Smooth muscle cell (in vitro differentiated cells): ENCODE results near the gene MEA1. TPM values are rescaled to one million over a fixed set of nuclear protein-coding genes. Genes with fewer than 3 reads are reported as not detected.

Source experiments
- DNase-seq: peaks from one replicate; lab custom pipeline; 2025; ENCODE audit not compliant: unreplicated experiment; lab: John Stamatoyannopoulos, UW
- H2AFZ ChIP-seq: fragments of 200-600 bp; sonication (generic); 2 replicates; pipeline ENCODE4 v1.6.0; 2016; ENCODE audit warnings: antibody characterized with exemption, low read depth, mild to moderate bottlenecking
- H3F3A ChIP-seq: fragments of 200-600 bp; sonication (generic); 2 replicates; pipeline ENCODE4 v1.6.0; 2017; ENCODE audit warnings: antibody characterized with exemption, low read depth
- H3K27ac ChIP-seq: fragments of 200-600 bp; sonication (generic); 2 replicates; pipeline ENCODE4 v1.5.1; 2016; ENCODE audit warnings: low read depth, mild to moderate bottlenecking
- H3K27me3 ChIP-seq: fragments of 200-600 bp; sonication (generic); 2 replicates; pipeline ENCODE4 v1.6.1; 2016; ENCODE audit warnings: low read depth, mild to moderate bottlenecking
- H3K36me3 ChIP-seq: fragments of 200-600 bp; sonication (generic); 2 replicates; pipeline ENCODE4 v1.5.1; 2016; ENCODE audit warnings: low read depth
- H3K4me1 ChIP-seq: fragments of 200-600 bp; sonication (generic); 2 replicates; pipeline ENCODE4 v1.5.1; 2016; ENCODE audit warnings: low read depth
- H3K4me2 ChIP-seq: fragments of 200-600 bp; sonication (generic); 2 replicates; pipeline ENCODE4 v1.6.0; 2016; ENCODE audit warnings: mild to moderate bottlenecking
- H3K4me3 ChIP-seq: fragments of 200-600 bp; sonication (generic); 2 replicates; pipeline ENCODE4 v1.5.1; 2016; ENCODE audit warnings: mild to moderate bottlenecking
- H3K79me2 ChIP-seq: fragments of 200-600 bp; sonication (generic); 2 replicates; pipeline ENCODE4 v1.6.0; 2016; ENCODE audit warnings: low read depth, mild to moderate bottlenecking
- H3K9ac ChIP-seq: fragments of 200-600 bp; sonication (generic); 2 replicates; pipeline ENCODE4 v1.6.0; 2016; ENCODE audit warnings: low read depth
- H3K9me3 ChIP-seq: fragments of 200-600 bp; sonication (generic); replicated peaks from 2 replicates; pipeline ENCODE4 v1.5.1; 2016; ENCODE audit warnings: low read depth
- H4K20me1 ChIP-seq: fragments of 200-600 bp; sonication (generic); 2 replicates; pipeline ENCODE4 v1.6.0; 2016; ENCODE audit warnings: low read depth
- WGBS: methylation state at CpG from one replicate; pipeline ENCODE4 v1.1.7; 2016; ENCODE audit warnings: low lambda C conversion rate; 5-methylcytosine and 5-hydroxymethylcytosine counted together
- polyA plus RNA-seq: library from polyadenylated mRNA; unstranded; fragments of >200 nt; fragmentation: Nextera tagmentation; extraction: Ambion mirVana; gene quantifications from 2 replicates; pipeline ENCODE4 v1.2.1, GENCODE V29; 2016
- total RNA-seq: library from RNA; depleted of rRNA; stranded (reverse); fragments of >200 nt; gene quantifications from 2 replicates; pipeline ENCODE4 v1.2.3, GENCODE V29; 2014
- TF ChIP-seq, protein P1 (sequence below): fragments of 200-600 bp; sonication (generic); IDR thresholded peaks from 2 replicates; pipeline ENCODE4 v1.5.1; 2017; ENCODE audit warnings: borderline replicate concordance, mild to moderate bottlenecking, antibody characterized with exemption; ENCODE audit not compliant: insufficient read depth, poor library complexity, severe bottlenecking

The MEA1 gene
- total and polyA plus RNA-seq, 2 experiments from 2014 or later: 86.7 to 154 TPM

DNA sequence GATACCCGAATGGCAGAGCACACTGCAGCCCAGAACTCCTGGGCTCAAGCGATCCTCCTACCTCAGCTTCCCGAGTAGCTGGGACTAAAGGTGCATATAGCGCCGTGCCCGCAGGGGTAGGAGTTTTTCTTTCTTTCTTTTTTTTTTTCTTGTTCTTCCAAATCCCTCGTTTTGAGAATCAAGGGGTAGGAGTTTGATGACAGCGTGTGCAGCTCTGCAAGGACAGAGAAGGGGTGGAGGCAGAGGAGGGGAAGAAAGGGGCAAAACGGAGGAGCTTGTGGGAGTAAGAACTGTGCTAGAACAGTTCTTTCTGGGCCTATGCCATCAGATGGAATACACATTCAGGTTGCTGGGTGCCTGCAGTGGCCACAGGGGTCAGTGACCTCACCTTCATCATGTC is 23.0 kb upstream of the MEA1 start:
- TF ChIP-seq, protein P1, sequence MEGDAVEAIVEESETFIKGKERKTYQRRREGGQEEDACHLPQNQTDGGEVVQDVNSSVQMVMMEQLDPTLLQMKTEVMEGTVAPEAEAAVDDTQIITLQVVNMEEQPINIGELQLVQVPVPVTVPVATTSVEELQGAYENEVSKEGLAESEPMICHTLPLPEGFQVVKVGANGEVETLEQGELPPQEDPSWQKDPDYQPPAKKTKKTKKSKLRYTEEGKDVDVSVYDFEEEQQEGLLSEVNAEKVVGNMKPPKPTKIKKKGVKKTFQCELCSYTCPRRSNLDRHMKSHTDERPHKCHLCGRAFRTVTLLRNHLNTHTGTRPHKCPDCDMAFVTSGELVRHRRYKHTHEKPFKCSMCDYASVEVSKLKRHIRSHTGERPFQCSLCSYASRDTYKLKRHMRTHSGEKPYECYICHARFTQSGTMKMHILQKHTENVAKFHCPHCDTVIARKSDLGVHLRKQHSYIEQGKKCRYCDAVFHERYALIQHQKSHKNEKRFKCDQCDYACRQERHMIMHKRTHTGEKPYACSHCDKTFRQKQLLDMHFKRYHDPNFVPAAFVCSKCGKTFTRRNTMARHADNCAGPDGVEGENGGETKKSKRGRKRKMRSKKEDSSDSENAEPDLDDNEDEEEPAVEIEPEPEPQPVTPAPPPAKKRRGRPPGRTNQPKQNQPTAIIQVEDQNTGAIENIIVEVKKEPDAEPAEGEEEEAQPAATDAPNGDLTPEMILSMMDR: no peak
- Histone ChIP-seq H3K36me3 (no peaks in the 10 kb centered on the region), H3F3A (peaks cover 20% of the 10 kb centered on the region), H3K27me3 (no peaks in the 10 kb centered on the region), H3K4me1 (no peaks in the 10 kb centered on the region), H3K4me3 (no peak overlapping the region), H2AFZ (no peak overlapping the region), H3K4me2 (no peak overlapping the region), H3K27ac (no peak overlapping the region), H3K79me2 (no peaks in the 10 kb centered on the region), H4K20me1 (peaks cover 23% of the 10 kb centered on the region), H3K9me3 (no peaks in the 10 kb centered on the region), H3K9ac (no peak overlapping the region)
- no peak for DNase-seq
- 95% methylated on average over 9 of the region's 9 CpGs for WGBS

DNA sequence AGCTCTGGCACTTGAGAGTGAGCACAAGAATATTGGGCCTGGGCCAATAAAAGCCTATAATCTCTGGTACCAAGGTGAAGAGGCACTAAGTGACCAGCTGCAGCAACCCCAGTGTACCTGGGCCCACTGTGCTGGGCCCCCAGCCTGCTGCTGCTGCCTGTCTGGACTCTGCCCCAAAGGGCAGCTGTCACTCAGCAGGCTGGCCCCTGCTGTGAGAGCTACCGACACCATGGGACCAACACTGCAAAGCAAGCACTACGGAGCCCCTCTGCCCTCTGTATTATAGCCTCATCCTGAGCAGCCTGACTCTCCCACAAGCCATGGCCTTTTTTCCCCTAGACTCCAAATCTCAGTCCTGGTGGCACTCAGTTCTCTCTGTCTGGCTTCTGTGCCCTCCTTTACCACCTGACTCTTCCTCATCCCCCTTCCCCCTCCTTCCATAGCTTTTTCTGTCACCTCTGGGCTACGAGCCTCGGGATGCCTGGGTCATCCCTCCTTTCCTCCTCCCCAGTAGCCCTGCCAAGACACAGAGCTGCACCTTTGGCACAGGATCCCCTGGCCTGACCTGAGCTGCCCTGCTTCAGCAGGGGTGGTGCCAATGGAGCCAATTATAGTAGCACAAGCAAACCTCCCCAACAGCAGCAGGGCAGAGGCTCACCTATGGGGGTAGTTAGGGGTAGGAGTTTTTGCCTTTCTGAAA is 21.9 kb upstream of the MEA1 start:
- no peak overlapping the region for H2AFZ ChIP-seq
- H3F3A ChIP-seq: peaks cover 21% of the 10 kb centered on the region
- H3K79me2 ChIP-seq: no peaks in the 10 kb centered on the region
- H3K36me3 ChIP-seq: no peaks in the 10 kb centered on the region
- no peak overlapping the region for H3K27ac ChIP-seq
- TF ChIP-seq, protein P1: no peak
- no peak for DNase-seq
- H3K4me3 ChIP-seq: no peak overlapping the region
- H3K9me3 ChIP-seq: no peaks in the 10 kb centered on the region
- H3K9ac ChIP-seq: no peak overlapping the region
- peaks cover 30% of the 10 kb centered on the region for H4K20me1 ChIP-seq
- H3K4me1 ChIP-seq: no peaks in the 10 kb centered on the region
- no peaks in the 10 kb centered on the region for H3K27me3 ChIP-seq
- H3K4me2 ChIP-seq: no peak overlapping the region
- 91% methylated on average over 4 of the region's 4 CpGs for WGBS

DNA sequence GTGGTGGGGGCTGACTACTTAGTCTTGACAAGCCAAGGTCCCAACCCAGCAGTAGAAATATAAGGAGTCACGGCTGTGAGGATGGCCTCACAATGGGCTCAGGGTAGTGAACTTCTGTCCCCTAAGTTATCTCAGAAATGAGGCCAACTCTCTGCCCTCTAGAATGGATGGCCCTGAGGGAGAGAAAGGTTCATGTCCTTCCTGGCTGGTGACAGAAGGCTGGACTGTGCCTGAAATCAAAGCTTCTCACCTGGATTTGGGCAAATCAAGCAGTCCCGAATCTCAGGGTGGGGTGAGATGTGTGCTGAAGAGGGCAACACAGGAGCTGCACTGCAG is 20.4 kb upstream of the MEA1 start:
- Histone ChIP-seq H3F3A (peaks cover 33% of the 10 kb centered on the region), H3K27ac (no peak overlapping the region), H4K20me1 (peaks cover 44% of the 10 kb centered on the region), H3K4me2 (no peak overlapping the region), H3K9me3 (no peaks in the 10 kb centered on the region), H3K27me3 (no peaks in the 10 kb centered on the region), H3K79me2 (no peaks in the 10 kb centered on the region), H3K4me3 (no peak overlapping the region), H3K4me1 (no peaks in the 10 kb centered on the region), H2AFZ (no peak overlapping the region), H3K9ac (no peak overlapping the region), H3K36me3 (peaks cover 2% of the 10 kb centered on the region)
- DNase-seq: no peak
- TF ChIP-seq, protein P1: no peak
- WGBS: 92% methylated on average over 2 of the region's 2 CpGs
